Measurements from ENCODE around the gene PHF21A. TPM values are rescaled to one million over a fixed set of nuclear protein-coding genes. Genes with fewer than 3 reads are reported as not detected.

Gene PHF21A
- total RNA-seq, 2 donors from 2014 or later = 24.7 to 48.0 TPM

- no peak overlapping the region for H3K27ac ChIP-seq
- H3K36me3 ChIP-seq = no peaks in the 10 kb centered on the region
- peaks cover 5% of the 10 kb centered on the region for H3K4me1 ChIP-seq (replicated peaks)
- H3K9me3 ChIP-seq = no peaks in the 10 kb centered on the region
- 90% methylated on average over 1 of the region's 1 CpG for WGBS
- TF ChIP-seq POLR2A (IDR thresholded peaks at IDR 0.05) = no peak
- TF ChIP-seq POLR2AphosphoS5 (IDR thresholded peaks at IDR 0.05) = no peak
- no peak for TF ChIP-seq CTCF (IDR thresholded peaks at IDR 0.05)
- H3K27me3 ChIP-seq (replicated peaks; ENCODE audit: insufficient read depth) = no peaks in the 10 kb centered on the region
- no peak for DNase-seq (ENCODE audit: low spot score)
- intact Hi-C loops (cut with DNase I) = no loop called here
- no peak overlapping the region for H3K4me3 ChIP-seq
These were observed 47.6 kb downstream of the PHF21A start for GRCh38 chr11:46073632-46074031.

GRCh38 chr11:46072172-46072964 lies 48.9 kb downstream of the PHF21A start:
- intact Hi-C loops (cut with DNase I) = no loop called here
- WGBS = 64% methylated on average over 4 of the region's 4 CpGs
- Histone ChIP-seq H3K9me3 (no peaks in the 10 kb centered on the region), H3K36me3 (no peaks in the 10 kb centered on the region), H3K4me1 (replicated peaks) (peaks cover 5% of the 10 kb centered on the region), H3K4me3 (no peak overlapping the region), H3K27me3 (replicated peaks; ENCODE audit: insufficient read depth) (no peaks in the 10 kb centered on the region), H3K27ac (no peak overlapping the region)
- no peak for TF ChIP-seq POLR2A (IDR thresholded peaks at IDR 0.05)
- no peak for TF ChIP-seq CTCF (IDR thresholded peaks at IDR 0.05)
- no peak for TF ChIP-seq POLR2AphosphoS5 (IDR thresholded peaks at IDR 0.05)
- DNase-seq (ENCODE audit: low spot score) = no peak

GRCh38 chr11:46071091-46071490 lies 50.2 kb downstream of the PHF21A start:
- intact Hi-C loops (cut with DNase I) = no loop called here
- Histone ChIP-seq H3K27ac (peak overlapping the region in 1 of 2 donors; percentile 17), H3K4me3 (no peak overlapping the region)

GRCh38 chr11:46069595-46069994 lies 51.7 kb downstream of the PHF21A start:
- H3K27me3 ChIP-seq (replicated peaks; ENCODE audit: insufficient read depth) = no peaks in the 10 kb centered on the region
- no peak overlapping the region for H3K27ac ChIP-seq
- no peaks in the 10 kb centered on the region for H3K36me3 ChIP-seq
- no peak overlapping the region for H3K4me3 ChIP-seq
- DNase-seq (ENCODE audit: low spot score) = no peak
- TF ChIP-seq POLR2A (IDR thresholded peaks at IDR 0.05) = no peak
- no peak for TF ChIP-seq CTCF (IDR thresholded peaks at IDR 0.05)
- TF ChIP-seq POLR2AphosphoS5 (IDR thresholded peaks at IDR 0.05) = no peak
- 97% methylated on average over 3 of the region's 3 CpGs for WGBS
- peaks cover 5% of the 10 kb centered on the region for H3K4me1 ChIP-seq (replicated peaks)
- no peaks in the 10 kb centered on the region for H3K9me3 ChIP-seq
- intact Hi-C loops (cut with DNase I) = no loop called here

More at GRCh38 chr11:46071091-46071490, 50.2 kb downstream of the PHF21A start:
- no peaks in the 10 kb centered on the region for H3K9me3 ChIP-seq
- H3K4me1 ChIP-seq (replicated peaks) = peaks cover 5% of the 10 kb centered on the region
- WGBS = 41% methylated on average over 1 of the region's 1 CpG
- DNase-seq (ENCODE audit: low spot score) = peak; percentile 78
- no peaks in the 10 kb centered on the region for H3K36me3 ChIP-seq
- no peaks in the 10 kb centered on the region for H3K27me3 ChIP-seq (replicated peaks; ENCODE audit: insufficient read depth)
- peak; percentile 78 for TF ChIP-seq POLR2AphosphoS5 (IDR thresholded peaks at IDR 0.05)
- no peak for TF ChIP-seq POLR2A (IDR thresholded peaks at IDR 0.05)
- TF ChIP-seq CTCF (IDR thresholded peaks at IDR 0.05) = no peak

- H3K9me3 ChIP-seq = no peaks in the 10 kb centered on the region
- intact Hi-C loops (cut with DNase I) = no loop called here
- peak overlapping the region in 1 of 2 donors; percentile 2 for H3K27ac ChIP-seq
- no peaks in the 10 kb centered on the region for H3K36me3 ChIP-seq
- TF ChIP-seq POLR2A (IDR thresholded peaks at IDR 0.05) (no peak), POLR2AphosphoS5 (IDR thresholded peaks at IDR 0.05) (peak; percentile 64)
- H3K4me1 ChIP-seq (replicated peaks) = no peaks in the 10 kb centered on the region
- DNase-seq (ENCODE audit: low spot score) = peak; percentile 42
- no peak overlapping the region for H3K4me3 ChIP-seq
- WGBS = 60% methylated on average over 4 of the region's 4 CpGs
- no peaks in the 10 kb centered on the region for H3K27me3 ChIP-seq (replicated peaks; ENCODE audit: insufficient read depth)
These were observed 54.9 kb downstream of the PHF21A start for GRCh38 chr11:46066335-46066734.
